PC-3 (cell line): ENCODE measurements around the gene AKR1C1.
"Not testable (repeated sequence)": the region's sequence is repeated elsewhere in the genome, so short reads cannot be mapped to it uniquely, and the experiment has no call there.

ENCODE experiments used
- EZH2phosphoT487 ChIP-seq: fragments of 300-600 bp; sonication (generic); IDR thresholded peaks from 2 replicates; pipeline ENCODE4 v1.6.1; 2018; ENCODE audit warnings: mild to moderate bottlenecking, antibody characterized with exemption, low read length, borderline replicate concordance
- TF ChIP-seq, protein P1 (sequence below): fragments of 300-600 bp; sonication (generic); conservative IDR thresholded peaks from 2 replicates; pipeline ENCODE4 v1.5.1; 2017; ENCODE audit warnings: antibody characterized with exemption, low read depth, mild to moderate bottlenecking, low read length

DNA sequence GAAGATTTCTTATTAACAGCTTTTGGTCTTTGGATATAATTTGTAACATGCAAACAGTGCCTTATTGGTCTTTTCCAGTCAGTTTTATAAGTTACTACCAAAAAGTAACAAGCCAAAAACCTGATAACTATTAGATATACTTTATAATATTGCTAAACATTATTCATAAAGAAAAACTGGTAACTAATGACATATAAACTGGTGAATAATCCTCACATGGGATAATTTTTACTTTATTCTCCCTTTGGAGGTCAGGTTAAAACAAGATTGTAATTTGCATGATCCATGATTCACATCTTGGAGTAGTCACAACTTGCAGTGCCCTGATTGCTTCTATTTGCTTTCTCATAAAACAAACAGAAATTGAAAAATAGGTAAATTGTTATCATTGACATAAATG, 41.3 kb downstream of the AKR1C1 start:
- TF ChIP-seq, protein P1, sequence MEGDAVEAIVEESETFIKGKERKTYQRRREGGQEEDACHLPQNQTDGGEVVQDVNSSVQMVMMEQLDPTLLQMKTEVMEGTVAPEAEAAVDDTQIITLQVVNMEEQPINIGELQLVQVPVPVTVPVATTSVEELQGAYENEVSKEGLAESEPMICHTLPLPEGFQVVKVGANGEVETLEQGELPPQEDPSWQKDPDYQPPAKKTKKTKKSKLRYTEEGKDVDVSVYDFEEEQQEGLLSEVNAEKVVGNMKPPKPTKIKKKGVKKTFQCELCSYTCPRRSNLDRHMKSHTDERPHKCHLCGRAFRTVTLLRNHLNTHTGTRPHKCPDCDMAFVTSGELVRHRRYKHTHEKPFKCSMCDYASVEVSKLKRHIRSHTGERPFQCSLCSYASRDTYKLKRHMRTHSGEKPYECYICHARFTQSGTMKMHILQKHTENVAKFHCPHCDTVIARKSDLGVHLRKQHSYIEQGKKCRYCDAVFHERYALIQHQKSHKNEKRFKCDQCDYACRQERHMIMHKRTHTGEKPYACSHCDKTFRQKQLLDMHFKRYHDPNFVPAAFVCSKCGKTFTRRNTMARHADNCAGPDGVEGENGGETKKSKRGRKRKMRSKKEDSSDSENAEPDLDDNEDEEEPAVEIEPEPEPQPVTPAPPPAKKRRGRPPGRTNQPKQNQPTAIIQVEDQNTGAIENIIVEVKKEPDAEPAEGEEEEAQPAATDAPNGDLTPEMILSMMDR = not testable (repeated sequence)
- not testable (repeated sequence) for TF ChIP-seq EZH2phosphoT487
